GM23338 (cell line): ENCODE results near the gene C17orf107. TPM values are rescaled to one million over a fixed set of nuclear protein-coding genes. Genes with fewer than 3 reads are reported as not detected.

Source experiments
- ATAC-seq: fragments of 200-7000 bp; cut with Tn5 transposase; 3 replicates; pipeline ENCODE4 v1.9.1; 2020
- DNase-seq: peaks from one replicate; pipeline ENCODE4 v3.0.0-alpha.2; 2015; ENCODE audit warnings: low spot score
- H2AFZ ChIP-seq: fragments of 200-600 bp; sonication (generic); 2 replicates; pipeline ENCODE4 v1.8.0; 2016; ENCODE audit warnings: antibody characterized with exemption, mild to moderate bottlenecking, moderate library complexity
- H3F3A ChIP-seq: fragments of 200-600 bp; sonication (generic); replicated peaks from 2 replicates; pipeline ENCODE4 v1.8.0; 2017; ENCODE audit warnings: antibody characterized with exemption, mixed run types, low read depth
- H3K27ac ChIP-seq: fragments of 200-600 bp; sonication (generic); 2 replicates; pipeline ENCODE4 v1.6.1; 2016; ENCODE audit warnings: low read depth
- H3K27me3 ChIP-seq: fragments of 200-600 bp; sonication (generic); 2 replicates; pipeline ENCODE4 v1.8.0; 2016; ENCODE audit warnings: mild to moderate bottlenecking, mixed run types, moderate library complexity; ENCODE audit not compliant: insufficient read depth
- H3K36me3 ChIP-seq: fragments of 200-600 bp; sonication (generic); 2 replicates; pipeline ENCODE4 v1.8.0; 2016; ENCODE audit warnings: mild to moderate bottlenecking; ENCODE audit not compliant: insufficient read depth
- H3K4me1 ChIP-seq: fragments of 200-600 bp; sonication (generic); 2 replicates; pipeline ENCODE4 v1.8.0; 2016; ENCODE audit warnings: mild to moderate bottlenecking, moderate library complexity; ENCODE audit not compliant: insufficient read depth
- H3K4me2 ChIP-seq: fragments of 200-600 bp; sonication (generic); 2 replicates; pipeline ENCODE4 v1.7.1; 2017; ENCODE audit warnings: mixed run types
- H3K4me3 ChIP-seq: fragments of 200-600 bp; sonication (generic); 2 replicates; pipeline ENCODE4 v1.6.1; 2016; ENCODE audit warnings: mixed run types
- H3K79me2 ChIP-seq: fragments of 200-600 bp; sonication (generic); replicated peaks from 2 replicates; pipeline ENCODE4 v1.8.0; 2017; ENCODE audit warnings: mild to moderate bottlenecking; ENCODE audit not compliant: insufficient read depth
- H3K9me2 ChIP-seq: fragments of 200-600 bp; sonication (generic); 2 replicates; pipeline ENCODE4 v1.8.0; 2017; ENCODE audit not compliant: insufficient read depth
- H4K20me1 ChIP-seq: fragments of 200-600 bp; sonication (generic); replicated peaks from 2 replicates; pipeline ENCODE4 v1.8.0; 2017; ENCODE audit warnings: mild to moderate bottlenecking; ENCODE audit not compliant: insufficient read depth
- H3K27ac Mint-ChIP-seq: 2 replicates; pipeline ENCODE4 v1.8.0; 2020; ENCODE audit warnings: inconsistent platforms, mild to moderate bottlenecking, moderate library complexity, mixed read lengths
- H3K27me3 Mint-ChIP-seq: 3 replicates; pipeline ENCODE4 v1.8.0; 2022; ENCODE audit warnings: low read depth, mild to moderate bottlenecking, moderate library complexity, mixed read lengths, inconsistent platforms; ENCODE audit not compliant: insufficient read depth, poor library complexity
- H3K36me3 Mint-ChIP-seq: 3 replicates; pipeline ENCODE4 v1.8.0; 2021; ENCODE audit warnings: low read depth, mild to moderate bottlenecking, inconsistent platforms, moderate library complexity, mixed read lengths
- H3K4me1 Mint-ChIP-seq: 3 replicates; pipeline ENCODE4 v1.8.0; 2020; ENCODE audit warnings: mild to moderate bottlenecking, inconsistent platforms, mixed read lengths
- H3K4me3 Mint-ChIP-seq: 3 replicates; pipeline ENCODE4 v1.8.0; 2021; ENCODE audit warnings: moderate library complexity, mild to moderate bottlenecking, inconsistent platforms, mixed read lengths
- H3K9me3 Mint-ChIP-seq: 3 replicates; pipeline ENCODE4 v1.8.0; 2020; ENCODE audit warnings: moderate library complexity, mild to moderate bottlenecking, inconsistent platforms, mixed read lengths
- CTCF ChIP-seq, 2 experiments: fragments of 200-600 bp in 1 of 2; sonication (generic) in 1 of 2; conservative IDR thresholded peaks; 2 replicates each; pipeline versions ENCODE4 v1.5.1 to v1.6.1; 2016 to 2017; ENCODE audit warnings: antibody characterized with exemption in 2 of 2, low read depth in 2 of 2, mild to moderate bottlenecking in 2 of 2, moderate library complexity in 1 of 2
- STAT1 ChIP-seq: IDR thresholded peaks from one replicate; pipeline ENCODE4 v1.6.1; 2016; ENCODE audit warnings: antibody characterized with exemption; ENCODE audit not compliant: unreplicated experiment
- ZNF114 ChIP-seq: fragments of 250-450 bp; sonication (Bioruptor Pico); IDR thresholded peaks from 2 replicates; pipeline ENCODE4 v1.5.0; 2020; ENCODE audit warnings: mild to moderate bottlenecking, moderate library complexity
- ZNF331 ChIP-seq: fragments of 250-450 bp; sonication (Bioruptor Pico); IDR thresholded peaks from 2 replicates; pipeline ENCODE4 v1.5.0; 2020; ENCODE audit warnings: low read depth, mild to moderate bottlenecking, moderate library complexity
- polyA plus RNA-seq: library from polyadenylated mRNA; unstranded; fragments of >200 nt; fragmentation: Nextera tagmentation; extraction: Ambion mirVana; gene quantifications from 2 replicates; pipeline ENCODE4 v1.2.1, GENCODE V29; 2016
- total RNA-seq: library from RNA; depleted of rRNA; stranded (reverse); fragments of >200 nt; shearing (Covaris generic); gene quantifications from 2 replicates; pipeline ENCODE4 v1.2.3, GENCODE V29; 2014
- TF ChIP-seq, protein P1 (sequence below): fragments of 250-450 bp; sonication (Bioruptor Pico); IDR thresholded peaks from 2 replicates; pipeline ENCODE4 v1.5.0; 2020; ENCODE audit warnings: mild to moderate bottlenecking, moderate library complexity

The C17orf107 gene
- total and polyA plus RNA-seq, 2 experiments from 2014 or later, result 1.9 to 5.9 TPM

DNA sequence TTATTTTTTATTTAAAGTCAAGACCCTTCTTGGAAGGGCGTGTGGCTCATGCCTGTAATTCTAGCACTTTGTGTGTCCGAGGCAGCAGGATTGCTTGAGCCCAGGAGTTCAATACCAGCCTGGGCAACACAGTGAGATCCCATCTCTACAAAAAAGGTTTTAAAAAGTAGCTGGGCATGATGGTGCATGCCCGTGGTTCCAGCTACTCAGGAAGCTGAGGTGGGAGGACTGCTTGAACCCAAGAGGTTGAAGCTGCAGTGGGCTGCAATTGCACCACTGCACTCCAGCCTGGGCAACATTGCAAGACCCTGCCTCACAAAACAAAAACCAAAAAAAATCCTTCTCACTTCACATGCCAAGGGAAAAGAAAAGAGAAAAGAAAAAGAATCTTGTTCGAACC lies 36.6 kb upstream of the C17orf107 start:
- H4K20me1 ChIP-seq, result peaks cover 5% of the 10 kb centered on the region; the same call in 1 of the 2 replicates
- H3K27ac ChIP-seq, result peak overlapping the region; percentile 72; the same call in 1 of the 2 replicates
- H3K4me1 ChIP-seq, result peaks cover 29% of the 10 kb centered on the region
- DNase-seq, result no peak
- H3K4me3 Mint-ChIP-seq, result no peak overlapping the region
- no peak overlapping the region for H3K4me3 ChIP-seq
- no peak overlapping the region for H2AFZ ChIP-seq
- TF ChIP-seq STAT1 (no peak), ZNF114 (no peak), CTCF (conservative IDR thresholded peaks at IDR 0.05; ENCODE audit: low read depth in 2 of 2) (no peak), ZNF331 (no peak)
- TF ChIP-seq, protein P1, sequence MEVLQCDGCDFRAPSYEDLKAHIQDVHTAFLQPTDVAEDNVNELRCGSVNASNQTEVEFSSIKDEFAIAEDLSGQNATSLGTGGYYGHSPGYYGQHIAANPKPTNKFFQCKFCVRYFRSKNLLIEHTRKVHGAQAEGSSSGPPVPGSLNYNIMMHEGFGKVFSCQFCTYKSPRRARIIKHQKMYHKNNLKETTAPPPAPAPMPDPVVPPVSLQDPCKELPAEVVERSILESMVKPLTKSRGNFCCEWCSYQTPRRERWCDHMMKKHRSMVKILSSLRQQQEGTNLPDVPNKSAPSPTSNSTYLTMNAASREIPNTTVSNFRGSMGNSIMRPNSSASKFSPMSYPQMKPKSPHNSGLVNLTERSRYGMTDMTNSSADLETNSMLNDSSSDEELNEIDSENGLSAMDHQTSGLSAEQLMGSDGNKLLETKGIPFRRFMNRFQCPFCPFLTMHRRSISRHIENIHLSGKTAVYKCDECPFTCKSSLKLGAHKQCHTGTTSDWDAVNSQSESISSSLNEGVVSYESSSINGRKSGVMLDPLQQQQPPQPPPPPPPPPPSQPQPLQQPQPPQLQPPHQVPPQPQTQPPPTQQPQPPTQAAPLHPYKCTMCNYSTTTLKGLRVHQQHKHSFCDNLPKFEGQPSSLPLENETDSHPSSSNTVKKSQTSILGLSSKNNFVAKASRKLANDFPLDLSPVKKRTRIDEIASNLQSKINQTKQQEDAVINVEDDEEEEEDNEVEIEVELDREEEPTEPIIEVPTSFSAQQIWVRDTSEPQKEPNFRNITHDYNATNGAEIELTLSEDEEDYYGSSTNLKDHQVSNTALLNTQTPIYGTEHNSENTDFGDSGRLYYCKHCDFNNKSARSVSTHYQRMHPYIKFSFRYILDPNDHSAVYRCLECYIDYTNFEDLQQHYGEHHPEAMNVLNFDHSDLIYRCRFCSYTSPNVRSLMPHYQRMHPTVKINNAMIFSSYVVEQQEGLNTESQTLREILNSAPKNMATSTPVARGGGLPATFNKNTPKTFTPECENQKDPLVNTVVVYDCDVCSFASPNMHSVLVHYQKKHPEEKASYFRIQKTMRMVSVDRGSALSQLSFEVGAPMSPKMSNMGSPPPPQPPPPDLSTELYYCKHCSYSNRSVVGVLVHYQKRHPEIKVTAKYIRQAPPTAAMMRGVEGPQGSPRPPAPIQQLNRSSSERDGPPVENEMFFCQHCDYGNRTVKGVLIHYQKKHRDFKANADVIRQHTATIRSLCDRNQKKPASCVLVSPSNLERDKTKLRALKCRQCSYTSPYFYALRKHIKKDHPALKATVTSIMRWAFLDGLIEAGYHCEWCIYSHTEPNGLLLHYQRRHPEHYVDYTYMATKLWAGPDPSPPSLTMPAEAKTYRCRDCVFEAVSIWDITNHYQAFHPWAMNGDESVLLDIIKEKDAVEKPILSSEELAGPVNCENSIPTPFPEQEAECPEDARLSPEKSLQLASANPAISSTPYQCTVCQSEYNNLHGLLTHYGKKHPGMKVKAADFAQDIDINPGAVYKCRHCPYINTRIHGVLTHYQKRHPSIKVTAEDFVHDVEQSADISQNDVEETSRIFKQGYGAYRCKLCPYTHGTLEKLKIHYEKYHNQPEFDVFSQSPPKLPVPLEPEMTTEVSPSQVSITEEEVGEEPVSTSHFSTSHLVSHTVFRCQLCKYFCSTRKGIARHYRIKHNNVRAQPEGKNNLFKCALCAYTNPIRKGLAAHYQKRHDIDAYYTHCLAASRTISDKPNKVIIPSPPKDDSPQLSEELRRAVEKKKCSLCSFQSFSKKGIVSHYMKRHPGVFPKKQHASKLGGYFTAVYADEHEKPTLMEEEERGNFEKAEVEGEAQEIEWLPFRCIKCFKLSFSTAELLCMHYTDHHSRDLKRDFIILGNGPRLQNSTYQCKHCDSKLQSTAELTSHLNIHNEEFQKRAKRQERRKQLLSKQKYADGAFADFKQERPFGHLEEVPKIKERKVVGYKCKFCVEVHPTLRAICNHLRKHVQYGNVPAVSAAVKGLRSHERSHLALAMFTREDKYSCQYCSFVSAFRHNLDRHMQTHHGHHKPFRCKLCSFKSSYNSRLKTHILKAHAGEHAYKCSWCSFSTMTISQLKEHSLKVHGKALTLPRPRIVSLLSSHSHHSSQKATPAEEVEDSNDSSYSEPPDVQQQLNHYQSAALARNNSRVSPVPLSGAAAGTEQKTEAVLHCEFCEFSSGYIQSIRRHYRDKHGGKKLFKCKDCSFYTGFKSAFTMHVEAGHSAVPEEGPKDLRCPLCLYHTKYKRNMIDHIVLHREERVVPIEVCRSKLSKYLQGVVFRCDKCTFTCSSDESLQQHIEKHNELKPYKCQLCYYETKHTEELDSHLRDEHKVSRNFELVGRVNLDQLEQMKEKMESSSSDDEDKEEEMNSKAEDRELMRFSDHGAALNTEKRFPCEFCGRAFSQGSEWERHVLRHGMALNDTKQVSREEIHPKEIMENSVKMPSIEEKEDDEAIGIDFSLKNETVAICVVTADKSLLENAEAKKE (CRISPR knock-in tag), result no peak
- peaks cover 3% of the 10 kb centered on the region; the same call in 1 of the 3 replicates for H3K36me3 Mint-ChIP-seq
- no peaks in the 10 kb centered on the region for H3K9me3 Mint-ChIP-seq
- H3K27ac Mint-ChIP-seq, result no peak overlapping the region
- peaks cover 34% of the 10 kb centered on the region for H3K4me1 Mint-ChIP-seq
- H3K79me2 ChIP-seq, result peaks cover 28% of the 10 kb centered on the region
- H3K4me2 ChIP-seq, result no peak overlapping the region
- no peak for ATAC-seq
- peaks cover 13% of the 10 kb centered on the region; the same call in 1 of the 2 replicates for H3F3A ChIP-seq
- no peaks in the 10 kb centered on the region for H3K27me3 ChIP-seq
- no peaks in the 10 kb centered on the region for H3K9me2 ChIP-seq
- H3K36me3 ChIP-seq, result no peaks in the 10 kb centered on the region
- H3K27me3 Mint-ChIP-seq, result peaks cover 3% of the 10 kb centered on the region
